Activated CD8-positive, alpha-beta memory T cell treated with anti-CD3 and anti-CD28 coated beads for 1 hour (primary cell): ENCODE results near the gene VSTM1.

Experiments
- DNase-seq, 2 donors: peaks; one replicate each; pipeline ENCODE4 v3.0.0-alpha.2; 2020; ENCODE audit warnings: low read depth in 1 of 2; ENCODE audit errors: extremely low read depth in 1 of 2

The VSTM1 gene

DNA sequence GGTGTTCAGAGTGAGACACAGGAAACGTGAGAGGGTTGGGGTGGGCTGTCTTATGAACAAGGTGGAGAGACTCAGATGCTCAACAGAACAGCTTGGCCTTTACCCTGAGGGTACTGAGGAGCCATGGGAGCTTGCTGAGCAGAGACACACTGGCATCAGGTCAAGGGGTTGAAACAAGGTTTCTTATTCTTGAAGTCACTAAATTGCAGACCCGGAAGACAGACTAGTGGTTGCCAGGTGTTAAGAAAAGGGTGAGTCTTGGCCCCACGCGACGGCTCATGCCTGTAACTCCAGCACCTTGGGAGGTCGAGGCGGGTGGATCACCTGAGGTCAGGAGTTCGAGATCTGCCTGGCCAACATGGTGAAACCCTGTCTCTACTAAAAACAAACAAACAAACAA, 49.8 kb downstream of the VSTM1 start:
- no peak for DNase-seq

- DNase-seq: no peak
These were observed 52.0 kb downstream of the VSTM1 start for GRCh38 chr19:54011507-54012211.

- DNase-seq: no peak
These were observed 53.2 kb downstream of the VSTM1 start for GRCh38 chr19:54010474-54010873.

GRCh38 chr19:54009440-54009839, 54.3 kb downstream of the VSTM1 start:
- no peak for DNase-seq

GRCh38 chr19:54002495-54003315, 61.0 kb downstream of the VSTM1 start:
- DNase-seq: no peak

- no peak for DNase-seq
These were observed 62.2 kb downstream of the VSTM1 start for GRCh38 chr19:54001496-54001895.

GRCh38 chr19:53999694-54000093, 64.0 kb downstream of the VSTM1 start:
- no peak for DNase-seq

GRCh38 chr19:53998223-53998622, 65.5 kb downstream of the VSTM1 start:
- DNase-seq: no peak

GRCh38 chr19:53994811-53995210, 68.9 kb downstream of the VSTM1 start:
- DNase-seq: no peak

DNA sequence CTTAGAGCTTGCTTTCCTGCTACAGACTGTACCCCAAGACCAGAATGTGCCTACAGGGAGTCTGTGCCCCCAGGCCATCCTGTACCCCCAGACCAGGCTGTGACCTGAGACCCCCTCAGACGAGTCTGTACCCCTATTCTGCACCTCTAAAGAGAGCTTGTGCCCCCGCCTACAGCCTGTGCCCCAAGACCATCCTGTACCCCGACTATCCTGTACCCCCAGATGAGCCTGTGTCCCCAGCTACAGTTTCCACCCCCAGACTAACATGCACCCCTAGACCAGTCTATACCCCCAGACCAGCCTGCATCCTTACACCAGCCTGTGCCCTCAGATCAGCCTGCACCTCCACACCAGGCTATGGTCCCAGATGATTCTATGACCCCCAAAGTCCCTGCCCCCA, 70.2 kb downstream of the VSTM1 start:
- no peak for DNase-seq

- no peak for DNase-seq
These were observed 70.9 kb downstream of the VSTM1 start for GRCh38 chr19:53992815-53993214.

DNA sequence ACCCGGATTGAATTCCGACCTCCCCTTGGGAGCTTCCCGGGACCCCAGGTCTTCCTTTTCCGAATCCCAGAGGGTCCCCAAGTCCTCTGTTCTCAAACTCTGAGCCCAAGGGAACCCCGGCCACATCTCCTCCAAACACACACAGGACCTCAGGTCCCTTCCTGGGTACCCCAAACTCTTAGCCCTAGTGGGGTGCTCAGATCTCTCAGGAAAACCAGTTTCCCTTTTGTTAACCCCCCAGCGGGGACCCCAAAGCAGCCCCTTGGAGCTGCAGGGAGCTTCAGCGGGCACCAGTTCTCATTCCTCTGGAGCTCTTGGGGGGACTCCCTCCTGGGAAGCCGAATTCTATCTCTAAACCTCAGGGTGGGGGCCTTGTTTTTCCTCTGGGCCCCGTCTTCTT, 71.5 kb downstream of the VSTM1 start:
- DNase-seq: no peak

- DNase-seq: no peak
These were observed 72.2 kb downstream of the VSTM1 start, which contains the start of gene CACNG6 for GRCh38 chr19:53991224-53992113. TSS of gene CACNG6 (plus strand) at chr19:53991637. CDS start at chr19:53992878, 1,241 bp downstream.
